Measurements from ENCODE around the gene LRMDA.

- TF ChIP-seq CTCF (IDR thresholded peaks at IDR 0.05) (peak in 5 of 6 experiments; percentile 23 to 85 (median 76)), POLR2A (IDR thresholded peaks at IDR 0.05) (no peak)
These were observed 604.9 kb downstream of the LRMDA start for GRCh38 chr10:76036111-76036940.
